ENCODE data around the gene DUSP9. TPM values are rescaled to one million over a fixed set of nuclear protein-coding genes. Genes with fewer than 3 reads are reported as not detected.

DUSP9 gene
- total RNA-seq, 1 experiment from 2014 or later = 14.2 TPM

DNA sequence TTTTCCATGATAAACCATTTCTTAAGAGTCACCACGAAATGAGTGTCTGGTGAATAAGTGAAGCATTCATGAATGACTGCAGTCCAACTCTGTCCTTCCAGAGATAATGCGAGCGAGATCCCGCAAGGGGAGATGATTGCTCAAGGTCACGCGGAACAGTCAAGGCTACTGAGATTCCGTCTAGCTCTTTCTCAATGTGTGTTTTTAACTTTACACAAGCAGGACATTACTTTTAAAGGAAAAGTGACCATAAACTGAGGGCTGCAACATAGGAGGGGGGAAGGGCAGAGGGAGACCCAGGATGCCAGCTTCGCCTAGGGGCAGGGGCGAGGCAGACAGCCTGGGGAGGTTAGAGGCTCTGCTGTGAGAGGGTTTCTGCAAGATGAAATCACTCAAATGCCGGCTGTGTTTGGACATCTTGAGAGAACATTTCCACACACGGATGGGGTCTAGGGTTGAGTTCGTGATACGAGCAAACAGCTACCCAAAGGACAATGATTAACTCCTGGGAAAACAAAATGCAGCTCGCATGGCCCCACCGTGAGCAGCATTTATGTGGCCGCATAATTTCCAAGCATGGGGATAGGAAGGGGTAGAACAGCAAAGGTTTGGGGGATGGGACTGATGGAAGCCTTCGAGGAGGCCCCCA, 24.2 kb upstream of the DUSP9 start (continued):
- TF ChIP-seq ZNF274 (IDR thresholded peaks at IDR 0.05; ENCODE audit: low read depth, low read length) = no peak
- TF ChIP-seq ELF1 (IDR thresholded peaks at IDR 0.05; ENCODE audit: borderline replicate concordance, low read depth) = no peak
- no peak for TF ChIP-seq EGR1 (IDR thresholded peaks at IDR 0.05; ENCODE audit: low read depth)

- DNase-seq (ENCODE audit: low read depth, low spot score) = no peak
- H3K27me3 ChIP-seq (ENCODE audit: insufficient read depth, low read length) = 0 out of 2 replicates have a peak, but pooled peaks cover 2% of the 10 kb centered on the region
- no peak overlapping the region for H3K27ac ChIP-seq (ENCODE audit: low read depth, low read length)
- no peak overlapping the region for H3K4me2 ChIP-seq (ENCODE audit: low read length)
- H3K36me3 ChIP-seq (ENCODE audit: control insufficient read depth in 1 of 2, insufficient read depth in 2 of 2, low read length in 2 of 2) = no peaks in the 10 kb centered on the region
- intact Hi-C loops (cut with micrococcal nuclease) = no loop called here
- H4K20me1 ChIP-seq (ENCODE audit: insufficient read depth) = no peaks in the 10 kb centered on the region
- no peak overlapping the region for H3K9ac ChIP-seq (ENCODE audit: low read length)
- H3K4me3 ChIP-seq (replicated peaks in 1 of 2; ENCODE audit: low read depth in 1 of 2, low read length in 2 of 2) = no peak overlapping the region
- H3K79me2 ChIP-seq (ENCODE audit: insufficient read depth, low read length) = no peaks in the 10 kb centered on the region
- no peak for ATAC-seq
- ChIA-PET RAD21 (ENCODE audit: low non-redundant PET in 1 of 2, low total read pairs in 2 of 2, uncharacterized antibody in 2 of 2, unreplicated experiment in 2 of 2) (no interaction called here), CTCF (no interaction called here), POLR2A (no interaction called here)
- H3K9me2 ChIP-seq (ENCODE audit: insufficient read depth) = no peaks in the 10 kb centered on the region
- no peaks in the 10 kb centered on the region for H3K9me3 ChIP-seq (ENCODE audit: control insufficient read depth in 1 of 2, insufficient read depth in 1 of 2, low read depth in 1 of 2, low read length in 2 of 2)
- no peaks in the 10 kb centered on the region for H3K4me1 ChIP-seq (ENCODE audit: control insufficient read depth in 1 of 2, insufficient read depth in 2 of 2, low read length in 2 of 2)
- BruUV-seq (replicated peaks) = no TSS peak
- H2AFZ ChIP-seq (ENCODE audit: low read depth, low read length, poor library complexity, severe bottlenecking) = no peak overlapping the region
- no peak for TF ChIP-seq FOSL1 (IDR thresholded peaks at IDR 0.05; ENCODE audit: low read depth)
- TF ChIP-seq SP1 (IDR thresholded peaks at IDR 0.05; ENCODE audit: low read depth) = no peak
- TF ChIP-seq ATF3 (IDR thresholded peaks at IDR 0.05) = no peak
- TF ChIP-seq CBX3 (IDR thresholded peaks at IDR 0.05; ENCODE audit: low read depth) = no peak
- no peak for TF ChIP-seq POLR2AphosphoS5 (IDR thresholded peaks at IDR 0.05; ENCODE audit: low read depth, low read length)
- no peak for TF ChIP-seq ELF1 (IDR thresholded peaks at IDR 0.05; ENCODE audit: borderline replicate concordance, low read depth)
- no peak for TF ChIP-seq MAX (IDR thresholded peaks at IDR 0.05)
- TF ChIP-seq POLR2A (IDR thresholded peaks at IDR 0.05; ENCODE audit: borderline replicate concordance, extremely low read depth, insufficient read depth, insufficient read length) = no peak
- TF ChIP-seq, protein P1, sequence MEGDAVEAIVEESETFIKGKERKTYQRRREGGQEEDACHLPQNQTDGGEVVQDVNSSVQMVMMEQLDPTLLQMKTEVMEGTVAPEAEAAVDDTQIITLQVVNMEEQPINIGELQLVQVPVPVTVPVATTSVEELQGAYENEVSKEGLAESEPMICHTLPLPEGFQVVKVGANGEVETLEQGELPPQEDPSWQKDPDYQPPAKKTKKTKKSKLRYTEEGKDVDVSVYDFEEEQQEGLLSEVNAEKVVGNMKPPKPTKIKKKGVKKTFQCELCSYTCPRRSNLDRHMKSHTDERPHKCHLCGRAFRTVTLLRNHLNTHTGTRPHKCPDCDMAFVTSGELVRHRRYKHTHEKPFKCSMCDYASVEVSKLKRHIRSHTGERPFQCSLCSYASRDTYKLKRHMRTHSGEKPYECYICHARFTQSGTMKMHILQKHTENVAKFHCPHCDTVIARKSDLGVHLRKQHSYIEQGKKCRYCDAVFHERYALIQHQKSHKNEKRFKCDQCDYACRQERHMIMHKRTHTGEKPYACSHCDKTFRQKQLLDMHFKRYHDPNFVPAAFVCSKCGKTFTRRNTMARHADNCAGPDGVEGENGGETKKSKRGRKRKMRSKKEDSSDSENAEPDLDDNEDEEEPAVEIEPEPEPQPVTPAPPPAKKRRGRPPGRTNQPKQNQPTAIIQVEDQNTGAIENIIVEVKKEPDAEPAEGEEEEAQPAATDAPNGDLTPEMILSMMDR (IDR thresholded peaks at IDR 0.05 in 2 of 3, conservative IDR thresholded peaks at IDR 0.05 in 1 of 3; ENCODE audit: borderline replicate concordance in 1 of 3, insufficient read depth in 1 of 3, low read depth in 2 of 3, low read length in 2 of 3) = no peak
- no peak for TF ChIP-seq YY1 (IDR thresholded peaks at IDR 0.05; ENCODE audit: extremely low read depth, insufficient replicate concordance, low read depth, low read length)
- no peak for TF ChIP-seq ZFX (IDR thresholded peaks at IDR 0.05)
- TF ChIP-seq EGR1 (IDR thresholded peaks at IDR 0.05; ENCODE audit: low read depth) = no peak
- no peak for TF ChIP-seq SRF (IDR thresholded peaks at IDR 0.05; ENCODE audit: low read depth)
- no peak for TF ChIP-seq RAD21 (IDR thresholded peaks at IDR 0.05; ENCODE audit: low read depth)
- TF ChIP-seq, protein P2, sequence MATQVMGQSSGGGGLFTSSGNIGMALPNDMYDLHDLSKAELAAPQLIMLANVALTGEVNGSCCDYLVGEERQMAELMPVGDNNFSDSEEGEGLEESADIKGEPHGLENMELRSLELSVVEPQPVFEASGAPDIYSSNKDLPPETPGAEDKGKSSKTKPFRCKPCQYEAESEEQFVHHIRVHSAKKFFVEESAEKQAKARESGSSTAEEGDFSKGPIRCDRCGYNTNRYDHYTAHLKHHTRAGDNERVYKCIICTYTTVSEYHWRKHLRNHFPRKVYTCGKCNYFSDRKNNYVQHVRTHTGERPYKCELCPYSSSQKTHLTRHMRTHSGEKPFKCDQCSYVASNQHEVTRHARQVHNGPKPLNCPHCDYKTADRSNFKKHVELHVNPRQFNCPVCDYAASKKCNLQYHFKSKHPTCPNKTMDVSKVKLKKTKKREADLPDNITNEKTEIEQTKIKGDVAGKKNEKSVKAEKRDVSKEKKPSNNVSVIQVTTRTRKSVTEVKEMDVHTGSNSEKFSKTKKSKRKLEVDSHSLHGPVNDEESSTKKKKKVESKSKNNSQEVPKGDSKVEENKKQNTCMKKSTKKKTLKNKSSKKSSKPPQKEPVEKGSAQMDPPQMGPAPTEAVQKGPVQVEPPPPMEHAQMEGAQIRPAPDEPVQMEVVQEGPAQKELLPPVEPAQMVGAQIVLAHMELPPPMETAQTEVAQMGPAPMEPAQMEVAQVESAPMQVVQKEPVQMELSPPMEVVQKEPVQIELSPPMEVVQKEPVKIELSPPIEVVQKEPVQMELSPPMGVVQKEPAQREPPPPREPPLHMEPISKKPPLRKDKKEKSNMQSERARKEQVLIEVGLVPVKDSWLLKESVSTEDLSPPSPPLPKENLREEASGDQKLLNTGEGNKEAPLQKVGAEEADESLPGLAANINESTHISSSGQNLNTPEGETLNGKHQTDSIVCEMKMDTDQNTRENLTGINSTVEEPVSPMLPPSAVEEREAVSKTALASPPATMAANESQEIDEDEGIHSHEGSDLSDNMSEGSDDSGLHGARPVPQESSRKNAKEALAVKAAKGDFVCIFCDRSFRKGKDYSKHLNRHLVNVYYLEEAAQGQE (IDR thresholded peaks at IDR 0.05; ENCODE audit: low read depth) = no peak
- TF ChIP-seq SIN3A (IDR thresholded peaks at IDR 0.05; ENCODE audit: low read depth) = no peak
- TF ChIP-seq JUND (IDR thresholded peaks at IDR 0.05) = no peak
These were observed 23.5 kb upstream of the DUSP9 start for GRCh38 chrX:153623310-153624029.

Data from HCT116 (cell line).